Measurements from ENCODE around the gene PSORS1C1. TPM values are rescaled to one million over a fixed set of nuclear protein-coding genes. Genes with fewer than 3 reads are reported as not detected.

The PSORS1C1 gene
- total and polyA plus RNA-seq, 3 experiments from 2014 or later: not detected

GRCh38 chr6:31170600-31170881, 55.9 kb downstream of the PSORS1C1 start, which contains the start of gene POU5F1:
Gene POU5F1 (minus strand): TSS chr6:31170682. CDS start chr6:31170620, 62 bp downstream.
- Mint-ChIP-seq H3K27ac (no peak within 1 kb of the TSS), H3K36me3 (no peaks in the 10 kb centered on the region), H3K27me3 (no peaks in the 10 kb centered on the region), H3K9me3 (no peaks in the 10 kb centered on the region), H3K4me3 (peak within 1 kb of the TSS in 1 of 7 donors; percentile 65), H3K4me1 (no peaks in the 10 kb centered on the region)
- H3K4me3 ChIP-seq (ENCODE audit: low read length): no peak within 1 kb of the TSS
- H3K36me3 ChIP-seq (ENCODE audit: insufficient read depth, low read length): no peaks in the 10 kb centered on the region
- no peak for DNase-seq
- no peaks in the 10 kb centered on the region for H3K9me3 ChIP-seq (ENCODE audit: low read length)
- H3K4me1 ChIP-seq (ENCODE audit: insufficient read depth, low read length): no peaks in the 10 kb centered on the region
- no peaks in the 10 kb centered on the region for H3K27me3 ChIP-seq (ENCODE audit: insufficient read depth, low read length, poor library complexity, severe bottlenecking)
- POLR2A ChIA-PET: no interaction called here
- CTCF ChIA-PET: no interaction called here
- no peak within 1 kb of the TSS for H3K27ac ChIP-seq (ENCODE audit: low read depth, low read length)

- no peaks in the 10 kb centered on the region for H3K9me3 Mint-ChIP-seq
- H3K27me3 Mint-ChIP-seq: no peaks in the 10 kb centered on the region
- H3K27ac Mint-ChIP-seq: no peak overlapping the region
- H3K4me1 Mint-ChIP-seq: peaks cover 3 to 5% (median 5%) of the 10 kb centered on the region in 3 donors
- Histone ChIP-seq H3K4me1 (ENCODE audit: insufficient read depth, low read length) (no peaks in the 10 kb centered on the region), H3K9me3 (ENCODE audit: low read length) (no peaks in the 10 kb centered on the region), H3K4me3 (ENCODE audit: low read length) (no peak overlapping the region), H3K27ac (ENCODE audit: low read depth, low read length) (no peak overlapping the region), H3K27me3 (ENCODE audit: insufficient read depth, low read length, poor library complexity, severe bottlenecking) (no peaks in the 10 kb centered on the region), H3K36me3 (ENCODE audit: insufficient read depth, low read length) (no peaks in the 10 kb centered on the region)
- peak overlapping the region in 1 of 7 donors; percentile 65 for H3K4me3 Mint-ChIP-seq
- CTCF ChIA-PET: interaction anchor here (1.0 kb wide), 1 partner anchor 196 kb away, joined by 3 read pairs; no protein-coding TSS in a partner anchor
- POLR2A ChIA-PET: no interaction called here
- DNase-seq: no peak
- no peaks in the 10 kb centered on the region for H3K36me3 Mint-ChIP-seq
Measured at GRCh38 chr6:31170987-31171671, 56.5 kb downstream of the PSORS1C1 start.

DNA sequence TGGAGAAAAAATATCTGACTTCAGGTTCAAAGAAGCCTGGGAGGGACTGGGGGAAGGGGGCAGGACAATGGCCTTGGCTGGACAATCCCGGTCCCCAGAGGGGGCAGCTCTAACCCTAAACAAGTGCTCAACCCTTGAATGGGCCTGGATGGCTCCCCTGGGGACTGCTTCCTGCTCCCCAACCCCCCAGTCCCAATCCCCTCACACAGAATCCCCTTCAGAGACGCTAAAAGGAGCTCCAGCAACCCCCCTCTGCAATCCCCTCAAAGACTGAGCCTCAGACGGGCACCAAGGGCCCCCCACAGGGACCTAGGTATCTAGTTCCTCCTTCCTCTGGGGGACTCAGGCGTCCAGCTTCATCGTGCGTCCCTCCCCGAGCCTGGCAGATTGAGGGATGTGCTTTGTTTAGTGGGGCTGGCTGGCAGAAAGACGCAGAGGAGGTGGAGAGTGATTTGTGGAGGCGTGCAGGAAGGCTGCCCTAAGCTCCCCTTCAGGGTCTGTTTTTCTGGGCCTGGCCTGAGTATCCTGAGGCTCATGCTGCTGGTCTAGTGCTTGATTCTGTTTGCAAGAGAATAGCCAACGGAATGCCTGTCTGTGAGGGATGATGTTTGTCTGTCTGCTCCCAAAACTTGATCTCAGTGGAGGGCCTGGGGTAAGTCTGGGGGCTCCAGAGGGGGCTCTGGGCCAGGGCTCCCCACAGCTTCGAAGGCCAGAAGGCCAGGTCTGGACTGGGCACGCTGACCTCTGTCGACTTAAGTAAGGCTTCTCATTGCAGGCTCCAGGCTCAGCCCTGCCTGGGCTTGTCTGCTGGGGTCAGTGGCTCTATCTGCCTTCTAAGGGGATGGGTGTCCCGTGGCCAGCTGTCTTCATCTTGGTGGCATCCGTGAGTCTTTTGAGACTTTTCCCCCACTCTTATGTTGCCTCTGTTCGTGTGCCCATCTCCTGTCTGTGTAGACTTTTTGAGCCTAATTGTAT, 57.6 kb downstream of the PSORS1C1 start:
- H3K36me3 Mint-ChIP-seq: no peaks in the 10 kb centered on the region

DNA sequence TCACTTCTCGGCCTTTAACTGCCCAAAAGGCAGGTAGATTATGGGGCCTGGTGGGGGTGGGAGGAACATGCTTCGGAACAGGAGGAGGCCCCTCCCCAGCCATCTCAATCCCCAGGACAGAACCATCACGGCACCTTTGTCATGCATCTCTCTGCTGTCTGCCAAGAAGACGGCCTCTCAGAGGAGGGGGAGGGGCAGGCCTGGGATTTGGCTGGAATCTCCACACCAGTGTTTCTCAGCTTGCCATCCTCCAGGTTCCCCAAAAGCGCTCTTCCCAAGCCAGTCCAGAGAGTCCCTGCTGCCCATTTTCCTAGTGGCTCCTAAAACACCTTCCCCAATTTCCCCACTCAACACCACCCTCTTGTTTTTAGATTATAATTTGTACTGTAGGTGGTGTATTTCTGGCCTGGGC, 58.4 kb downstream of the PSORS1C1 start:
- Mint-ChIP-seq H3K36me3 (no peaks in the 10 kb centered on the region), H3K4me3 (no peak overlapping the region), H3K27ac (peak overlapping the region in 1 of 8 donors; percentile 51), H3K27me3 (no peaks in the 10 kb centered on the region), H3K9me3 (no peaks in the 10 kb centered on the region), H3K4me1 (peaks cover 3 to 11% (median 6%) of the 10 kb centered on the region in 3 donors)
- no peak for DNase-seq
- H3K4me3 ChIP-seq (ENCODE audit: low read length): no peak overlapping the region
- H3K4me1 ChIP-seq (ENCODE audit: insufficient read depth, low read length): no peaks in the 10 kb centered on the region
- ChIA-PET CTCF (no interaction called here), POLR2A (no interaction called here)
- H3K27me3 ChIP-seq (ENCODE audit: insufficient read depth, low read length, poor library complexity, severe bottlenecking): no peaks in the 10 kb centered on the region
- H3K36me3 ChIP-seq (ENCODE audit: insufficient read depth, low read length): no peaks in the 10 kb centered on the region
- H3K27ac ChIP-seq (ENCODE audit: low read depth, low read length): no peak overlapping the region
- no peaks in the 10 kb centered on the region for H3K9me3 ChIP-seq (ENCODE audit: low read length)

More for the DNA sequence above, 57.6 kb downstream of the PSORS1C1 start:
- Histone ChIP-seq H3K4me3 (ENCODE audit: low read length) (no peak overlapping the region), H3K27me3 (ENCODE audit: insufficient read depth, low read length, poor library complexity, severe bottlenecking) (no peaks in the 10 kb centered on the region), H3K27ac (ENCODE audit: low read depth, low read length) (no peak overlapping the region), H3K36me3 (ENCODE audit: insufficient read depth, low read length) (no peaks in the 10 kb centered on the region), H3K4me1 (ENCODE audit: insufficient read depth, low read length) (no peaks in the 10 kb centered on the region), H3K9me3 (ENCODE audit: low read length) (no peaks in the 10 kb centered on the region)
- Mint-ChIP-seq H3K27me3 (no peaks in the 10 kb centered on the region), H3K27ac (peak overlapping the region in 3 of 8 donors; percentile 41 to 88 (median 51)), H3K9me3 (no peaks in the 10 kb centered on the region), H3K4me3 (no peak overlapping the region), H3K4me1 (peaks cover 3 to 7% (median 5%) of the 10 kb centered on the region in 3 donors)
- ChIA-PET POLR2A (no interaction called here), CTCF (interaction anchor here (0.9 to 1.0 kb wide), 2 partner anchors 12 to 194 kb away, joined by 3 read pairs; no protein-coding TSS in a partner anchor)
- no peak for DNase-seq

DNA sequence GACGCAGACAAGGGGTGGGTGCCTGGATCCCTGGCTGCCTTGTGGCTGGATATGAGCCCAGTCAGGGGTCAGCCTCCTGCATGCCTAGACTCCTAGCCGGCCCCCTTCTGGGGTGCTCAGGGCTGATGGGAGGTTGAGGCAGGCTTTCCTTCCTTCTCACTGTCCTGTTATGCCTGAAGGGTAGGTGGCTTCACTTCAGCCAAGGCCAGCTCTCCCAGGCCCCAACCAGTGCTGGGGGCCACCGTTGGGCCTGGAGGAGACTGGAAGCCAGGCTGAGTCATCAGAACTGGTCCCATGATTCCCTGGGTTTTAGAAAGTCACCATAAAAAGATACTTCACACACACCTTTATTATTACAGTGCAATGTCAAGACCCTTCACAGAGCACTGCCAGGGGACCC, 58.8 kb downstream of the PSORS1C1 start:
- CTCF ChIA-PET: no interaction called here
- Histone ChIP-seq H3K27me3 (ENCODE audit: insufficient read depth, low read length, poor library complexity, severe bottlenecking) (no peaks in the 10 kb centered on the region), H3K4me3 (ENCODE audit: low read length) (no peak overlapping the region), H3K27ac (ENCODE audit: low read depth, low read length) (no peak overlapping the region), H3K9me3 (ENCODE audit: low read length) (no peaks in the 10 kb centered on the region), H3K4me1 (ENCODE audit: insufficient read depth, low read length) (no peaks in the 10 kb centered on the region), H3K36me3 (ENCODE audit: insufficient read depth, low read length) (no peaks in the 10 kb centered on the region)
- POLR2A ChIA-PET: no interaction called here
- Mint-ChIP-seq H3K27me3 (no peaks in the 10 kb centered on the region), H3K27ac (no peak overlapping the region), H3K36me3 (no peaks in the 10 kb centered on the region), H3K9me3 (no peaks in the 10 kb centered on the region), H3K4me3 (no peak overlapping the region), H3K4me1 (peaks cover 7 to 16% (median 10%) of the 10 kb centered on the region in 3 donors)
- no peak for DNase-seq

GRCh38 chr6:31174378-31174777, 59.8 kb downstream of the PSORS1C1 start:
- H3K9me3 Mint-ChIP-seq: no peaks in the 10 kb centered on the region
- H3K4me3 Mint-ChIP-seq: no peak overlapping the region
- H3K27me3 Mint-ChIP-seq: no peaks in the 10 kb centered on the region
- POLR2A ChIA-PET: no interaction called here
- no peak for DNase-seq
- H3K4me1 Mint-ChIP-seq: peaks cover 14 to 25% (median 20%) of the 10 kb centered on the region in 3 donors
- H3K36me3 ChIP-seq (ENCODE audit: insufficient read depth, low read length): no peaks in the 10 kb centered on the region
- CTCF ChIA-PET: interaction anchor here (1.4 kb wide), 1 partner anchor 8 kb away, joined by 4 read pairs; no protein-coding TSS in a partner anchor
- H3K4me3 ChIP-seq (ENCODE audit: low read length): no peak overlapping the region
- no peak overlapping the region for H3K27ac ChIP-seq (ENCODE audit: low read depth, low read length)
- no peaks in the 10 kb centered on the region for H3K4me1 ChIP-seq (ENCODE audit: insufficient read depth, low read length)
- no peaks in the 10 kb centered on the region for H3K9me3 ChIP-seq (ENCODE audit: low read length)
- no peak overlapping the region for H3K27ac Mint-ChIP-seq
- H3K27me3 ChIP-seq (ENCODE audit: insufficient read depth, low read length, poor library complexity, severe bottlenecking): no peaks in the 10 kb centered on the region
- no peaks in the 10 kb centered on the region for H3K36me3 Mint-ChIP-seq

DNA sequence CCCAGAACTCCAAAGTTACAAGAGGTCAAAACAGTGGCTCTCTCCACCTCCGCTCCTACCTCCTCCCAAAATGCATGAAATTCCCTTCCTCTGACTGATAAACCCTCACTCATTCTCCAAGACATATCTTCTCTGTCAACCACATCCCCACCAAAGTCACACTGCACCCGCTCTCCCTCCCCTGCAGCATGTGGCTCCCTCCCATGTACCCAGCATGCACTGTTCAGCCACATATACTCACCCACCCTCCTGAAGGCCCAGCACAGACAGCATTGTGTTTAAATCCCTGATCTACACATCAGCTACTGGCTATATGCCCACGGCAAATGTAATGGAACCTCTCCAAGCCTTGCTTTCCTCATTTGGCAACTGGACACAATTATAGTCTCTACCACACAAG, 61.4 kb downstream of the PSORS1C1 start:
- H3K9me3 ChIP-seq (ENCODE audit: low read length): no peaks in the 10 kb centered on the region
- H3K36me3 Mint-ChIP-seq: no peaks in the 10 kb centered on the region
- H3K36me3 ChIP-seq (ENCODE audit: insufficient read depth, low read length): no peaks in the 10 kb centered on the region
- peak overlapping the region in 1 of 7 donors; percentile 9 for H3K4me3 Mint-ChIP-seq
- no peaks in the 10 kb centered on the region for H3K9me3 Mint-ChIP-seq
- H3K27me3 Mint-ChIP-seq: no peaks in the 10 kb centered on the region
- H3K4me1 ChIP-seq (ENCODE audit: insufficient read depth, low read length): no peaks in the 10 kb centered on the region
- CTCF ChIA-PET: interaction anchor here (1.4 kb wide), 1 partner anchor 10 kb away, joined by 4 read pairs; no protein-coding TSS in a partner anchor
- peaks cover 19 to 30% (median 26%) of the 10 kb centered on the region in 3 donors for H3K4me1 Mint-ChIP-seq
- H3K4me3 ChIP-seq (ENCODE audit: low read length): no peak overlapping the region
- no peaks in the 10 kb centered on the region for H3K27me3 ChIP-seq (ENCODE audit: insufficient read depth, low read length, poor library complexity, severe bottlenecking)
- POLR2A ChIA-PET: no interaction called here
- no peak overlapping the region for H3K27ac ChIP-seq (ENCODE audit: low read depth, low read length)
- DNase-seq: no peak
- H3K27ac Mint-ChIP-seq: peak overlapping the region in 4 of 8 donors; percentile 4 to 53 (median 15)

Data from CD8-positive, alpha-beta memory T cell (primary cell).